Lower leg skin (tissue), 4 donors: Measurements from ENCODE around the gene MAN1C1. TPM values are rescaled to one million over a fixed set of nuclear protein-coding genes. Genes with fewer than 3 reads are reported as not detected.
"Not testable (repeated sequence)": the region's sequence is repeated elsewhere in the genome, so short reads cannot be mapped to it uniquely, and the experiment has no call there.

Experiments
- DNase-seq, 2 donors: peaks; one replicate each; pipeline ENCODE4 v3.0.0-alpha.2; 2019; ENCODE audit warnings: low spot score in 2 of 2
- H3K4me3 ChIP-seq: fragments of 200-600 bp; sonication (generic); 2 replicates; pipeline ENCODE4 v1.5.1; 2017; ENCODE audit warnings: mild to moderate bottlenecking, low read depth; ENCODE audit not compliant: poor library complexity, severe bottlenecking
- POLR2A ChIP-seq, 2 donors: fragments of 450-650 bp; IDR thresholded peaks; one replicate each; pipeline ENCODE4 v1.6.1; 2016 to 2017; ENCODE audit warnings: antibody characterized with exemption in 2 of 2, mild to moderate bottlenecking in 1 of 2, moderate library complexity in 1 of 2
- WGBS, 2 donors: methylation state at CpG; one replicate each; pipeline ENCODE4 v1.1.5; 2018; 5-methylcytosine and 5-hydroxymethylcytosine counted together
- intact Hi-C: fragments of 100-400 bp; cut with DNase I; formaldehyde crosslinking; loops from one replicate; pipeline ENCODE4 v1.15.0; 2023; ENCODE audit warnings: low total_unique reads
- total RNA-seq, 4 donors: library from RNA; depleted of rRNA; stranded (reverse); fragments of >200 nt; gene quantifications; one replicate each; pipeline ENCODE4 v1.1.0, GENCODE V29; 2016
- TF ChIP-seq, protein P1 (sequence below), 3 donors: fragments of 450-650 bp; IDR thresholded peaks; one replicate each; pipeline ENCODE4 v1.5.1; 2016; ENCODE audit warnings: antibody characterized with exemption in 3 of 3, mild to moderate bottlenecking in 3 of 3, moderate library complexity in 2 of 3

The MAN1C1 gene
- total RNA-seq, 4 donors from 2014 or later: 5.9 to 7.3 (median 6.6) TPM

DNA sequence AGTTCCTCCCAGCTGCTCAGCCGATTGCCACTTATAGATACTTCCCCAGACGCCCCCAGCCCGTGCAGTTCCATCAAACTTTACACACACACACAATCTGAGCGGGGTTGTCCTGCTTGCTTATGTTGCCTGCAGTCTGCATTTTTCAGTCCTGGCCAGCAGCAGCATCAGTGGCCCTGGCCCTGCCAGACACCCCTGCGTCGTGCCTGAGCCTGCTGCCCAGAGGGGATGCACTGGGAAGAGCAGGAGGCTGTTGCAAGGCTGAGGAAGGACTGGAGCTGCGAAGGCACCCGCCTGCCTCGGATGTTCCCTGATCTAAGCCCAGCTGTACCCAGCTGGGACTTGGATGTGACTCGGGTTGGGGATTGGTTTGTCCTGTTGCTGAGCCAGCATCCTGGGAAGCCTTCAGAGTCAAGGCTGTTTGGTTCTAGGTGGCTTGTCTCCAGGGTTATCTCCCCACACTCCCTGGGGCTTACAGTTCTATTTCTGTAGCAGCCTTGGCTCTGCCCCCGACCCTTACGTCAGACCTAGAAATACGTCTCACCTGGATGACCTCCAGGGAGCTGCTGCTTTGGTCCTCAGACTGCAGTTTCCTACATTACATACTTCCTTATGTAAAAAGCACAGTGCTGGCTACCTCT is 42.3 kb downstream of the MAN1C1 start:
- DNase-seq: peak in 1 of 2 donors; percentile 72
- WGBS, 2 donors: 36 to 61% methylated on average over 12 of the region's 13 CpGs

GRCh38 chr1:25661043-25661815 is 44.6 kb downstream of the MAN1C1 start:
- WGBS, 2 donors: 71 to 75% methylated on average over 8 of the region's 8 CpGs
- TF ChIP-seq, protein P1, sequence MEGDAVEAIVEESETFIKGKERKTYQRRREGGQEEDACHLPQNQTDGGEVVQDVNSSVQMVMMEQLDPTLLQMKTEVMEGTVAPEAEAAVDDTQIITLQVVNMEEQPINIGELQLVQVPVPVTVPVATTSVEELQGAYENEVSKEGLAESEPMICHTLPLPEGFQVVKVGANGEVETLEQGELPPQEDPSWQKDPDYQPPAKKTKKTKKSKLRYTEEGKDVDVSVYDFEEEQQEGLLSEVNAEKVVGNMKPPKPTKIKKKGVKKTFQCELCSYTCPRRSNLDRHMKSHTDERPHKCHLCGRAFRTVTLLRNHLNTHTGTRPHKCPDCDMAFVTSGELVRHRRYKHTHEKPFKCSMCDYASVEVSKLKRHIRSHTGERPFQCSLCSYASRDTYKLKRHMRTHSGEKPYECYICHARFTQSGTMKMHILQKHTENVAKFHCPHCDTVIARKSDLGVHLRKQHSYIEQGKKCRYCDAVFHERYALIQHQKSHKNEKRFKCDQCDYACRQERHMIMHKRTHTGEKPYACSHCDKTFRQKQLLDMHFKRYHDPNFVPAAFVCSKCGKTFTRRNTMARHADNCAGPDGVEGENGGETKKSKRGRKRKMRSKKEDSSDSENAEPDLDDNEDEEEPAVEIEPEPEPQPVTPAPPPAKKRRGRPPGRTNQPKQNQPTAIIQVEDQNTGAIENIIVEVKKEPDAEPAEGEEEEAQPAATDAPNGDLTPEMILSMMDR (IDR thresholded peaks at IDR 0.05): no peak
- TF ChIP-seq POLR2A (IDR thresholded peaks at IDR 0.05): no peak
- H3K4me3 ChIP-seq: no peak overlapping the region
- DNase-seq: peak in 1 of 2 donors; percentile 26
- intact Hi-C loops: no loop called here

More for the DNA sequence above, 42.3 kb downstream of the MAN1C1 start:
- intact Hi-C loops: no loop called here
- H3K4me3 ChIP-seq: no peak overlapping the region
- no peak for TF ChIP-seq POLR2A (IDR thresholded peaks at IDR 0.05)
- TF ChIP-seq, protein P1 (IDR thresholded peaks at IDR 0.05): no peak

- intact Hi-C loops: no loop called here
- 88% methylated on average over 2 of the region's 2 CpGs for WGBS, 2 donors
- no peak overlapping the region for H3K4me3 ChIP-seq
- TF ChIP-seq, protein P1 (IDR thresholded peaks at IDR 0.05): no peak
- TF ChIP-seq POLR2A (IDR thresholded peaks at IDR 0.05): no peak
- DNase-seq: peak in 1 of 2 donors; percentile 48
Observed at GRCh38 chr1:25662061-25662460, 45.5 kb downstream of the MAN1C1 start.

DNA sequence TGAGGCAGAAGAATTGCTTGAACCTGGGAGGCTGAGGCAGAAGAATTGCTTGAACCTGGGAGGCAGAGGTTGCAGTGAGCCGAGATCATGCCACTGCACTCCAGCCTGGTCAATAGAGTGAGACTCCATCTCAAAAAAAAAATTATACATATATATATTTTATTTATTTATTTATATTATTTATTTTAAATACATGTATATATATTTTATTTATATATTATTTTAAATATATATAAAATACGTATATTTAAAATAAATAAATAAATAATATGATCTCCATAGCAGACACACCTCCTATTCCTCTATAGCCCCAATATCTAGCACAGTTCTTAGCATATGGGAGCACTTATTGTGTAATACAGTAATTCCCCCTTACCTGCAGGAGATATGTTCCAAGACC is 46.4 kb downstream of the MAN1C1 start:
- intact Hi-C loops, H3K4me3 ChIP-seq, DNase-seq: not testable (repeated sequence)
- 94 to 96% methylated on average over 2 of the region's 2 CpGs for WGBS, 2 donors

DNA sequence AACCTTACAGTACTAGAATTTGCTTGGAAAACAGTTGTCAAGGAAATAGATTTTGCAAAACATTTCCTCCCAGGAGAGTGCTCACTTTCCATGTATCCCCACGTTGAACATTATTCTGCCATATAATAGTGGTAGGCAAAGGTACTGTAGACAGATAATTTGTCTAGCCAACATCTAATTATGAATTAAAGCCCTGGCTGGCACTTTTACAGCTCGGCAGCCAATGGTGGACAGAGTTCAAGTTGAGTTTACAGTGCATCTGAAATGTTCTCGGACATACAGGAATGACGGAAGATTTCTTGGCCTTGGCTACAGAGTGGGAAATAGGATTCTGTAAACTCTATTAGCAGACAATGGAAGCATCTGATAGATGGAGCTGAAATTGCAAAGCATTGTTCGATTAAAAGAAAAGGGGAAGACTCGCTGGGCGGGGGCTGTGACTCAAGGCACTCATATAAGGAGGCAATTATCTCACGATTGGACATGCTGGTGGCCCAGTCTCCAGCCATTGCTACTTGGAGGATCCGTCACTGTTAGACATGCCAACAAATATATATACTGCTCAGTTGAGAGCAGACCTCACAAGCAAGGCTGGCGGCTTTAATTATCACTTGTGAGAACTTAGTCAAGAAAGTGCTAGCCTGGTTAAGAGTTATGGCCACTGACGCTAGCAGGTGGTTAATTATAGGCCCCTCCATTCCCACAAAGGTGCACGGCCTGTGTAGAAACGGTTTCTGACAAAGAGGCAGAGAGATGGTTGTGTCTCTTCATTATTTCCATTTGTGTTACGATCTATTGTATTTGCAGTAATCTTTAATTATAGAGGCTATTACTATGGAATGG is 48.0 kb downstream of the MAN1C1 start:
- no peak for TF ChIP-seq POLR2A (IDR thresholded peaks at IDR 0.05)
- TF ChIP-seq, protein P1 (IDR thresholded peaks at IDR 0.05): no peak
- 81 to 87% methylated on average over 14 of the region's 14 CpGs for WGBS, 2 donors
- DNase-seq: no peak
- intact Hi-C loops: no loop called here
- no peak overlapping the region for H3K4me3 ChIP-seq

GRCh38 chr1:25666460-25666859 is 49.9 kb downstream of the MAN1C1 start:
- TF ChIP-seq POLR2A (IDR thresholded peaks at IDR 0.05): no peak
- TF ChIP-seq, protein P1 (IDR thresholded peaks at IDR 0.05): no peak
- H3K4me3 ChIP-seq: no peak overlapping the region
- no peak for DNase-seq
- 77 to 80% methylated on average over 5 of the region's 5 CpGs for WGBS, 2 donors
- intact Hi-C loops: no loop called here
